HG02840 (cell line): ENCODE results near the gene CALHM1.

Experiments
- ATAC-seq: cut with Tn5 transposase; IDR thresholded peaks from one replicate; pipeline ENCODE4 v1.9.1; 2021; ENCODE audit warnings: mild to moderate bottlenecking, moderate library complexity, moderate number of reproducible peaks; ENCODE audit not compliant: unreplicated experiment, low FRiP score

Gene CALHM1

DNA sequence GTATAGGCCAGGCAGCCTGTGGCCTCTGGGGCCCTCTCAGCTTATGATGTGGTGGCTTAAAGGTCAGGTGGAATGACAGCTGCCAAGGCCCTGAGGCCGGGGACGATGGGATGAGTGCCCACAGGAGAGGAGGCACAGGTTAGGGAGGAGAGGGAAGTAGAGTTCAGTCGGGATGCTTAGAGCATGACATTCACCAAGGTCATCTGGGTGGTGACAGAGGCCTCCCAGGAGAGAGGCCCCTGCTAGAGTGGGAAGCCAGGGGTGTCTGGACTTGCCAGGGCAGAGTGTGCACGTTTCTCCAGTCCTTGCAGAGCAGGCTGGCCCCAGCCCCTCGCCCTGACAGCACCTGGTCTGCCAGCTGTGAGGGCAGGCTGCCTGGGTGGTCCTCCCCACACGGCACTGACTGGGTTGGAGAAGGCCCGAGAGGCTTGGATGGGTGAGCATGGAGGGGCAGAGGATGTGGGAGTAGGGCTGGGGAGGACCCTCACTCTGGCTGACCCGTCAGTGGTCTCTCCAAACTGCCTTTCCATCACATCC is 1.5 kb downstream of the CALHM1 start:
- ATAC-seq, result no peak

DNA sequence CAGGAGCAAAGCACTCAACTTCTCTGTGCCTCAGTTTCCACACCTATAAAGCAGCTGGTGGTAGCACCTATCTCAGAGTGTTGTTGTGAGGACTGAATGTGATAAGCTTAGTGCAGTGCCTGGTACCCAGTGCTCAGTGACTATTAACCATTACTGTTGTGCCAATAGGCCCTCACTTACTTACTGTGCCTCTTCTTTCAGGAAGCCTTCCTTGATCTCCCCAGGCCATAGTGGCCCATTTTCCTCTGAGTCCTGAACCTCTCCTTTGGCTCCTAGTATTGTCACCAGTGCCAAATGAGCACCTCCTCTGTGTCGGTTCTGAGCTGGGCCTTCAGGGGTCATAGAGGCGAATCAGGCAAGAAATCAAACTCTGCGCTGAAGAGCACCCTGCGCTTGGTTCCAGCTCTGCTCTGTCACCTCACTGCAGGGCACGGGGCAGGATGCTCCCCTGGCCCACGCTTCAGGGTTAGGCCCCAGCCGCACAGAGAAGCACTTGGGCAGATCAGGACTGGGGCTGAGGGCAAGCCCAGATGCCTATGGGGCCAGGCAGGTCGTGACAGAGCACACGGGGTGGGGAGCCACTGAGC is 2.5 kb downstream of the CALHM1 start:
- no peak for ATAC-seq

DNA sequence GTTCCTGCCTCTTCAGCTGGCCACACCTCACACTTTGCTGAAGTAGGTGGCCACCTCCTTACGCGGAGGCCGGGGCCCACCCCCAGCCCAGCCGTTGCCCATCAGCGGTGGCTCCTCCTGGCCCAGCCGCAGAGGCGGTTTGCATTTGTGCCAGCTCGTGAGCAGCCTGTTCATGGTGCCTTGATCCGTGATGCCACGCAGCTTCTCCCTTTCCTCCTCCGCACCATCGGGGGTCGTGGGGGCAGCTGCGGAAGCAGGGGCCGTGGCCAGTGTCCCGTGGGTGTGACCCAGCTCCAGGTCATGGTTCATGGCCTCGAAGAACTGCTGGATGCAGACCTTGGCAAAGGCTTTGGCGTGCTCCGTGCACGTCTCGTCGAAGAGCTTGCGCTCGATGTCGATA is 3.5 kb downstream of the CALHM1 start:
- no peak for ATAC-seq

DNA sequence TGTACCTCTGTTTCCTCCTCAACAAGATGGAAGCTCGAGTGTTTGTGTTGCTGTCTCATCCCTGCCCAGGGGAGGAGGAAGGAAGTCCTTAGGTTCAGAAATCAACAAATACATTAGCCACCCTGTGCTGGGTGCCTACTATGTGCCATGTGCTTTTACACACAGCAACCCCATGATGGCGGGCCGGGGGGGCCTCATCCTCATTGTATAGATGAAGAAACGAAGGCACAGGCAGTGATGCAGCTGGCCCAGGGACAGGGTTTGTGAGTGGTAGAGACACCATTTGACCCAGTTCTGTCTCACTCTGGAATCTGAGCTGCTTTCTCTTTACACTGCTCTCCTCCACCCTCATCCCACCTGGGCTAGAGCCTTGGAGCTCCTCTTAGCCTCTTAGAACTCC is 4.7 kb downstream of the CALHM1 start:
- no peak for ATAC-seq

DNA sequence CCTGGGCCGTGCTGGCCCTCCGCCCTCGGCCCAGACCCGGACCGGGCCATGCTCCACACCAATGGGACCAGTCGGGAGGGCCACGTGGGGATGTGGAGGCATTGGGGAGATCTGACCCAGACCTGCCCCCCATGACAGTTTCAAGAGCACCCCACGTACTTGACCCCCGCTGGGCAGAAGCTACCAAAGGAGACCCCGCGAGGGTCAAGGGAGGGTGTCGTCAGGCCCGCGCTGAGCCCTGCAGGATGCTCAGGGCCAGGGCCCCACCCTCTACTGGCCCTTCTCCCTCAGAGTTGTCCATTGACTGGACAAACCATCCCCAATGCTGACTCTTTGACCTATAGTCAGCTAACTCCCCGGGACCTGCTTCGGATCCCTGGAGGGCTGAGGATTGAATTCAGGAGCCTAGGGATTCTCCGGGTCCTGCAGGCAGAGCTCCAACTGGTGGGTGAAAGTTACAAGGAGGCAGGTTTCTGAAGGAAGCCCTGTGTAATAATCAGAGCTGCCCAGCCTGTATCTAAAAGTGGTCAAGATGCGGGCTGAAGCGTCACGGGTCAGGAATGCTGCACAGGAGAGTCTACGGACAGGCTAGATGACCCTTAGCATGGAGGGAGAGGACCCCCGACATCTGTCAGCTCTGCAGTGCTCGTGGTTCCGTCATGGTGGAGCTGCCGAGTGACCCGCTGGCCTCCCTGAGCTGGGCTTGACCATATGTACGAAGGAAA is 6.0 kb downstream of the CALHM1 start:
- ATAC-seq, result no peak

DNA sequence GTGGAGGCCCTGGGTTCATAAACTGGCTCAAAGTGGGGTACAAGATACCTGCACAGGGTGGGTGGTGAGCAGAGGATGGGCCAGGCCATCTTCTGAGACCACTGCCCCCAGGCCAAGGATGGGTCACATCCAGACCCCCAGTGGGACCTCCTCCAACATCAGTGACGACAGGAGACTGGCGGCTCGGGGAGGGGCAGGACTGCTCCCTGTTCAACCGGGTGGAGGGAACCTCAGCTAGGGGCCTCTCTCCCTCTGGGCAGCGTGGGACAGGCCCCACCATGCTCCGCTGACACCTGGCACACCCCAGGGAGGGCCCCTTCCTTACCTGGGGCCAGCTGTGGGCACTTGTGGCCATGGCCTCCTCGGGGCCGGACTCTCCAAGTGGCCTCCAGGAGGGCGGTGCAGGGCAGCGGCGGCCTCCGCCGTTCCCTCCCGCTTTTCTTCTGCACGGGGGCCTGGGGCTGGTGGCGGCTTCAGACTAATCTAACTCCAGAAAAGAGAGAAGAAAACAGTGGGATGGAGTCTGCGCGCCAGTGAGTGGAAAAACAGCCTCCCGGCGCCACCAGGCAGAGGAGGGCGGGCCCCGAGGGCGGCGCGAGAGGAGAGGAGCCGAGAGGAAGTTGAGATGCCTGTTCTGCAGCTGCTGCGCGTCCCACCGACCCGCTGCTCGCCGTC is 6.7 kb downstream of the CALHM1 start, which contains the start of gene CALHM2:
TSS of gene CALHM2 (minus strand) at position 540 of the 675 bp plus-strand sequence. CDS start 2,429 bp downstream, outside the sequence.
- ATAC-seq, result no peak

DNA sequence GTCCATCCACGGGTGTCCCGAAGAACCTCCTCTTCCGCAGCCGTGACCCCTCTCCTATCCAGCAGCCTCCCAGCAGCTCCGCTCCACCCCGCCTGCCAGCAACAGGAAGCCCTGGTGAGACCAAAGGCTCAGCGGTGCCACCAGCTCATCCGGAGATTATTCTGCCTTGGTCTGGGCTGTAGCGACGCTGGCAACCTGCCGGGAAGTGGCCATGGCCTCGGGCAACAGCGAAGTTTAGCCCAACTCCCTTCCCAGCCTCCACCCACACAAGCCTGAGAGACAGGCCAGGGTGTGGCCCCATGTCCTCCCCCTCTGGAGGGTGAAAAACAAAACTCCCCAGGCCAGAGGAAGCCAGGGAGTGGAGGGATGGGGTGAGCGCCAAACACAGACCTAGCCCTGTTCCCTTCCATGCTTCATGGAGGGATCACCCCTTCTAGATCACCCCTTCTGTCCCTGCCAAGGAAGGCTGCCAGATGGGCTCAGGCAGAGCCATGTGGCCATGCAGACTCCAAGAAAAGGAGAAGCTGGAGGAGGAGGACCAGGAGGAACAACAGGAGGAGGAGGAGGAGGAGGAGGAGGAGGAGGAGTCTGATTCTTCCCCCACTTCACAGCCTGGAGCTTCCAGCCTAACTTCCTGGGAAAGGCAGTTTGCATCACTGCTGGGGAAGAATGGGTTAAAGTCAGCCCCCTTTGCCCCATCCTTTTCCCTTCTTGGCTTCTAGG is 7.4 kb downstream of the CALHM1 start:
- ATAC-seq, result no peak

DNA sequence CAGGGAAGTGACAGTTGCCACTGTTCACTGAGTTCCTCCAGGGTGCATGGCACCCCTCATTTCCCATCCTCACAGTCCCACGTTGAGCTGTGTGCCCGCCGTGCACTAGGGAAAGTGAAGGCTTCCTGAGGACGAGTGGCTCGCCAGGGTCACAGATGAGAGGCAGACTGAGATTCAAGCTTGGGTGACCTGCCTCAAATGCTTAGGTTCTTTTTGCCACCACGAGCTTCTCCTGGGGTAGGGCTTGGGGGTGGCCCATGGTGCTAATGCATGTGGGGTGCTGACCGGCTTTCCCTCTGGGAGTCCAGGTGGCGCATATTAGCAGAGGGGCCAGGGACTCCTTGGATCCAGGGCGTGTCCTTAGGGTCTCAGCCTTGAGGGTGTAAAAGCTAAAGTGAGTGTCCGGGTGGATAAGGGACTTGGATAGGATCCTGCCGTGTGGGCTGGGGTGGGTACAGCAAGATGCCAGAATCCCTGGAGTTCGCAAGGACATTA is 8.5 kb downstream of the CALHM1 start:
- no peak for ATAC-seq

DNA sequence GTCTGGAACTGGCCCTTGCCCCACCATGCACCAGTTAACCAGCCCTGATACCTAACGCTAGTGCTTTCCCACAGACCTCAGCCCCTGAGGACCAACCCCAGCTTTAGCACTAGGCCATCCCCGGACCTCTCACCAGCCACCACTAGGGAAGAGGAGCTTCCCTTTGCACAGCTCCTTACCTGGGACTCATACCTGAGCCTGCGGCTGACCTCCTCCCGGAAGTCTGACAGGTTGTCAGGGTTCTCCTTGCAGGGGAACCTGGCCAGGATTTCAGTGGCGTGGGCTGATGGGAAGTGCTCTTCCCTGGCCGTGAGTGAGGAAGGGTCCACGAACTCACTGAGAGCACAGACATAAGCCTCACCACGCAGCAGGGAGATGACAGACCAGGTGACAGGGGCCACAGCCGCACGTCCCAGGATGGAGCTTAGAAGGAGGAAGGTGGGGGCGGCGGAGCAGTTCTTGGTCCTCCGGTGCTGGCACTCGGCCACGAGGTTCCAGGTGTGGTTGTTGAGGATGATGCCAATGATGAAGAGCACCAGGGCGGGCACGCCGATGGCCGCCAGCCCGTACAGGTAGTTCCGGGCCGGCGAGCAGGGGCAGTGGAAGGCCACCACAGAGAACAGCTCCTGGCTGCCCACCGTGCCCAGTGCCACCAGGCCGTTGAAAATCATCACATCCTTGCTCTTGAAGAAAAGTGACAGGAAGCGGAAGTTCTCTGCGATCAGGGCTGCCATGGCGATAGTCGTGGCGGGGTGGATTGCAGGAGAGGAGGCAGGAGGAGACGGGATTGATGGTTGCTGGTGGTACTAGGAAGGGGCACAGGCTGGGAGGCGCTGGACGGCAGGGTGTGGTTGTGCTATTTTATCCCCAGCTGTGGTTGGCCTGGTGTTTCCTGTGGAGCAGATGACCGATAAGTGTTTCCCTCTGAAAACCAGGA is 9.2 kb downstream of the CALHM1 start:
- ATAC-seq, result no peak

DNA sequence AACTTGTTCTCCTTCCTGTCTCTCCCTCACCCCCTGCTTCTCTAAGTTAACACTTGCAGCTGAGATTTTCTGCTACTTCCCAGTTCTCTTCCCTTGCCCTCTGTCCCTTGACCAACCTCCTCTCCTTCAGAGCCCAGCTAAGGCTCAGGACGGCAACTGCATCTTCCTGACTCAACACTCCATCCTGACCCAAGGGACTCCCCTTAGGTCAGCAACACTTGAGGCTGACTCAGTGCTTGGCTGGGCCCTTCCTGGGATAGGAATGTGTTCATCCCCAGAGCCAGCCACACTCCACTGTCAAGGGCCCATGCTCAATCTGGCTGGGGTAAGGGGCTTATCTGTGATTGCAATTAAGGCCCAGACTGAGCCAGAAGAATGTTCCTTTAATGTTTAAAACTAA is 10.0 kb downstream of the CALHM1 start:
- ATAC-seq, result no peak

DNA sequence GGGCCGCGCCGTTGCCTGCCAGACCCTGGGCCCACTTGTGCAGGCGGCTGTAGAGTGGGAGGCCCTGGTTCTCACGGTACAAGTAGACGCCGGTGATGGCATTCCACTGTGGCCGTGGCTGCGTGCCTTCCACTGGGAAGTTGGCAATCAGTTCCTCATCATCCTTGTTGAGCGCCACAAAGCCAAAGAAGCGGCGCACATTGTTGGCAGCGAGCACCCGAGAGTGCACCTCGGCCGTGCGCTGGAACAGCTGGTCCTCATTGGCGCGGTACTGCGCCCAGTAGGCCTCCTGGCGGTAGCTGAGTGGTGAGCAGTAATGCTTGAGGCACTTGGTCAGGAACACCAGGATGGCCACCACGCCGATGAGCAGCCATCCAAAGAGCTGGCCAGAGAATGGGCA is 11.5 kb downstream of the CALHM1 start:
- ATAC-seq, result no peak

DNA sequence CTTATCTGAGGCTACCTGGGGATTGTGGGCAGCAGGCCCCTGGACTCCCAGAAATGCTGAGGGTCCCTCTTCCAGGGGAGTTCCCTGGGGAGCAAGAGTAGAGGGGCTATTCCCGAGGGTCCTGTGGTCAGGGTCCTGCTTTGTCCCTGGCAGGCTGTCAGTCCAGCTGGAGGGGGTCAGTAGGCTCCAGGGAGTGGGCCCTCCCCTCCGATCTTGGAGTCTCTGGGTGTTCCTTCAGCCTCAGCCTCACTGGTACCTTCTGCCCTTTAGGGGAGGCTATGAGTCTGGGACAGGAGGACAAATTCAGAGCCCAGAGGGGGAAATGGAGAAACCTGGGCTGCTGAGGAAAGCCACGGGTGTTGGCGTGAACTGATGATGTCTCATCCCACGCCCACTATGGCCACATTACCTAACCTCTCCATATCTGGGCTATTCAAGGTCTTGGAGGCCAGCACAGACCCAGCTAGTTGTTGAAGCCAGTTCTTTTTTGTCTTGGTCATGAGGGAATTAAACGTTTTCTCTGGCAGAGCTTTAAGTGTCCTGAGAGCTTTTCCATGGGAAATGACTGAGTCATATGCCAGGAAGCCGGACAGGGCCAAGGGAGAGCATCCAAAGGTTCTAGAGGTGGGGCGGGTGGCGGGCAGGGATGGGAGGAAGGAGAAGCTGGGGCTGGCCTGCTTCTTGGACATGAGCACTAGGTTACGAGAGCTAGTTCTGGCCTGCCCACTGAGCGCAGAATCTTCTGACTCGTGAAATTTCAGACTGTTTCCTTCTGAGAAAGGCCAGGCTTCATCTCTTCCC is 12.7 kb downstream of the CALHM1 start:
- ATAC-seq, result no peak

DNA sequence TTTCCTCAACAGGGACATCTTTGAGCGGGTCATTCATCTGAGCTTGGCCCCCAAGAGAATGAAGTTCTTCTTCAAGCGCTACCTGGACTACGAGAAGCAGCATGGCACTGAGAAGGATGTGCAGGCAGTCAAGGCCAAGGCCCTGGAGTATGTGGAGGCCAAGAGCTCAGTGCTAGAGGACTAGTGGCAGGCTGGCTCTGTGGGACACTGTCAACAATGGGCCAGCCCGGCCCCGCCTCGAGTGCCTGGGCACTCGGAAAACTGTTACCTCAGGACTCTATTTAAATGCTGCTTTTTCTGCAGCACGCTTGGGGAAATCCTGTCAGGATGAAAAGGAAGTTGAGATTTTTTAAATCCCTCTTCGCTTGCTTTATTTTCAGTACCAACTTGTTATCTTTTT is 13.3 kb downstream of the CALHM1 start:
- no peak for ATAC-seq

DNA sequence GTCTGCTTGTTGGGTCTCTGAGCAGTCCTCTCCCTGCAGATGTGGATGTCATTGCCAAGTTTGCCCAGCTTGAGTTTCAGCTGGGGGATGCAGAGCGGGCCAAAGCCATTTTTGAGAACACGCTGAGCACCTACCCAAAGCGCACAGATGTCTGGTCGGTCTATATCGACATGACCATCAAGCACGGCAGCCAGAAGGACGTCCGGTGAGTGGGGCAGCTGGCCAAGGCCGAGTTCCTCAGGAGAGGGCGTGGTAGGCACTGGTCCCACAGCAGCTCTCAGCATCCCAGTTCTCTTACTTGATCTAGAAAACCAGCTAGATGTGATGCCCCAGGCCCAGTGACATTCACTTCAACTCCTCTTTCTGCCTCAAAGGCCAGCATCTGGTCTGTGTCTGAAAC is 14.2 kb downstream of the CALHM1 start:
- no peak for ATAC-seq

DNA sequence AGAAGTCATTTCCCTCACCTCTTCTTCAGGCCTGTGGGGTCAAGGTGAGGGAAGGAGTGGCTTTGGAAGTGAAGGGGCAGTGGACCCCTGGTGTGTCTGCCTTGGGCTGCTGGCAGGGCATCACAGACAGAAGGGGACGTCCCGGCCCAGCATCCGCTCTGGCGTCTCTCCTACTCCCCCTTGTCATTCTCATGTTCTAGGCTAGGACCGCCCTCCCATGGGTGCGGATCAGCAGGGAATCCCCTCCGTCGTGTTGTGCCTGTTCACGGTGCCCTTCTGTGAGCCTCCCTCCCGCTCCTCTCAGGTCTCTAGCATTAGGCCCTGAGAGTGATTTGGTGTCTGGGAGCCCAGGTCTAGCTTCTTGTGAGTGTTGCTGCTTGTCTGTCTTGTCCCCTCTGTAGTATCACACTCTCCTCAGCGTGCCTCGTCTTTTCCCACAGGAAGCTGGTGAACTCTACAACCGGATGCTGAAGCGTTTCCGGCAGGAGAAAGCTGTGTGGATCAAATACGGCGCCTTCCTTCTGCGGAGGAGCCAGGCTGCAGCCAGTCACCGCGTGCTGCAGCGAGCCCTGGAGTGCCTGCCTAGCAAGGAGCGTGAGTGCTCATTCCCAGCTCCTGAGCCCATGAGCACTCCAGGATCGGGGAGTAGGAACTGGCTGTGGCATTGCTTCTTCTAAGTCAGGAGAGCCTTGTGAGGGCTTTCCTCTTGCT is 15.1 kb downstream of the CALHM1 start:
- no peak for ATAC-seq

DNA sequence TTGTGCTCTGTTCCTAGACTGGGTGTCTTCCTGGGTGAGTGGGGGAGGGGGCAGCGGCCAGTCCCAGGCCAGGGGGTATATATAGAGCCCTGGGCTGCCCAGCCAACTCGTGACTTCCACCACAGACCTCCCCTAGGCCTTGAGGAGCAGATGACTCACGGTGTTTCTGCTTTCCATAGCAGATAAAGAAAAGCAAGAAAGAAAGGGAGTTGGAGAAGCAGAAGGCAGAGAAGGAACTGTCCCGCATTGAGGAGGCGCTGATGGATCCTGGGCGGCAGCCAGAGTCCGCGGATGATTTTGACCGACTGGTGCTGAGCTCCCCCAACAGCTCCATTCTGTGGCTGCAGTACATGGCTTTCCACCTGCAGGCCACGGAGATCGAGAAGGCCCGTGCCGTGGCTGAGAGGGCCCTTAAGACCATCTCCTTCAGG is 16.7 kb downstream of the CALHM1 start:
- no peak for ATAC-seq

DNA sequence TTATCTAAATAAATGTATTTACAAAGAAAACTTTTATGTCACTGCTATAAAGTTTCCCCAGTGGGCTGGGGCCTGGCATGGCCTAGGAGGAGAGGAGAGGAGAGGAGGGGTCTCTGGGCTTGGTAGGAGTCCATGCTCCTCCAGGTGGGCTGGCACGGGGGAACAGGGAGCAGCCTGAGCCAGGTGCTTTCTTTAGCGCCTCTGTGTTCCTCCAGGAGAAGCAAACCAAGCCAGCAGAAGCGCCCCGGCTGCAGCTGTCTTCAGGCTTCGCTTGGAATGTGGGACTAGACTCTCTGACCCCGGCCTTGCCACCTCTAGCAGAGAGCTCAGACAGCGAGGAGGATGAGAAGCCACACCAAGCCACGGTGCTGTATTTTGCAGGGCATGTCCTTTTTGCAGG is 17.1 kb downstream of the CALHM1 start:
- no peak for ATAC-seq

DNA sequence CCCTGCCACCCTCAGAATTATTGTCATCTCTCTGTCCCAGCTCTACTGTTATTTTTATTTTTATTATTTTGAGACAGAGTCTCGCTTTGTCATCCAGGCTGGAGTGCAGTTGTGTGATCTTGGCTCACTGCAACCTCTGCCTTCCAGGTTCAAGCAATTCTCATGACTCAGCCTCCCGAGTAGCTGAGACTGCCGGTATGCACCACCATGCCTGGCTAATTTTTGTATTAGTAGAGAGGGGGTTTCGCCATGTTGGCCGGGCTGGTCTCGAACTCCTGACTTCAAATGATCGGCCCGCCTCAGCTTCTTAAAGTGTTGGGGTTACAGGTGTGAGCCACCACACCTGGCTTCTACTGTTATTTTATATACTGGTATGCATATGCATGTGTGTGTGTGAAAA is 17.5 kb downstream of the CALHM1 start:
- no peak for ATAC-seq
